Neural cell (in vitro differentiated cells): Measurements from ENCODE around the gene DLX1.

Experiments used
- POLR2AphosphoS5 ChIP-seq: IDR thresholded peaks from 2 replicates; pipeline ENCODE4 v1.6.1; 2012
- REST ChIP-seq: IDR thresholded peaks from 2 replicates; pipeline ENCODE4 v1.6.1; 2012; ENCODE audit warnings: borderline replicate concordance

- TF ChIP-seq POLR2AphosphoS5, result no peak
- no peak for TF ChIP-seq REST
Observed at GRCh38 chr2:172046080-172046678, 39.1 kb upstream of the DLX1 start.
